COLO668 (cell line): ENCODE measurements around the gene LGALS14.
"Not testable (repeated sequence)": the region's sequence is repeated elsewhere in the genome, so short reads cannot be mapped to it uniquely, and the experiment has no call there.

Source experiments
- DNase-seq: peaks from one replicate; lab custom pipeline; 2025; ENCODE audit not compliant: unreplicated experiment; lab: John Stamatoyannopoulos, UW

Gene LGALS14

GRCh38 chr19:39692822-39693221, 11.5 kb upstream of the LGALS14 start:
- DNase-seq = no peak

DNA sequence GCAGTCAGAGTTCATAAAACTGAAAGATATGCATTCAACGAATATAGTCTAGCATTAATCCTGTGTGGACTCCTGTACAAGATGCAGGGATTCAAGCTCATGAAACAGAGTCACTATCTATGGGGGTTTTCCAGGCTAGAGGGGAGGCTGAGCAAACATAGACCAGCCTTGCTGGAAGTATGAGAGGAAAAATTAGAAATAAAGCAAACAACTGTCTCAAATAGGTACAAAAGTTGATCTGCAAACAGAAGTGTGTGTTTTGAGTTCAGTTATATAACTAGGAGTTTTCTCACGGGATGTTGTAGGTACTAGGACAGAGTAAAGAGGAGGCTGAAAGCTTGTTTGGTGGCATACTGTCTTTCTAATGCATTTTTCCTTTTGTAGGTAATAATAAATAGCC, 8.5 kb upstream of the LGALS14 start:
- DNase-seq = no peak

DNA sequence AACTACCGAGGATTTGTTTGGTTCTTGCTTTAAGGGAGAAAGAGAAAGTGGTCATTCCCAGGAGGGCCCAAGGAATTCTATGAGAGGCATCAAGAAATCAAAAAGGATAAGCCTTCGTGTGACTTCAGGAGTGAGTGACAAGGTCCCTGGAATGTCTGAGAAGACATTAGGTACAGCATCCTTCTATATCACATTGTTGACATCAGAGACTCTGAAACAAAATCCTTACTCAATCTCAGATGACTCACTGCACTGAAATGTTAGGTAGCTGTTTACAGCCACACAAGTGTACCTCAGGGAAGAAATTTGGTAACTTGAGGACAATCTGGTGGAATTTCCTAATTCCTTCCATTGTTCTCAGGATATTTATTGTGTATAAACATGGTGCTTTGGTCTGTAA, 7.9 kb upstream of the LGALS14 start:
- DNase-seq = no peak

DNA sequence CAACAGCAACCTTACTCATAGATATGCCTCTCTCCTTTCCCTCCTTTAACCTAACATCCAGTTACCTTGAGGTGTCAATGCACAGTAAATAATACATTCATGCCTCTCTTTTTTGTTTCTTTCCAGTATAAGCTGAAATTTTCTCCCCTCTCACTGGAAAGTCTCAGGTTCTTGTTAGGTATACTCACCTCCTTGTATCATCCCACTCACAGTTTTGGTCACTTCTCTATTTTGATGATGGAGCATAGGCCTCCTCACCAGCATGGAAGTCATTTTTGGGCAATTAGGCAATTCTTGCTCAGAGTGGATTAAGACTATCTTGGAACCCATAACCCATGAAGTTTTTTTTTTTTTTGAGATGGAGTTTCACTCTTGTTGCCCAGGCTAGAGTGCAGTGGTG, 5.7 kb upstream of the LGALS14 start:
- DNase-seq = no peak

DNA sequence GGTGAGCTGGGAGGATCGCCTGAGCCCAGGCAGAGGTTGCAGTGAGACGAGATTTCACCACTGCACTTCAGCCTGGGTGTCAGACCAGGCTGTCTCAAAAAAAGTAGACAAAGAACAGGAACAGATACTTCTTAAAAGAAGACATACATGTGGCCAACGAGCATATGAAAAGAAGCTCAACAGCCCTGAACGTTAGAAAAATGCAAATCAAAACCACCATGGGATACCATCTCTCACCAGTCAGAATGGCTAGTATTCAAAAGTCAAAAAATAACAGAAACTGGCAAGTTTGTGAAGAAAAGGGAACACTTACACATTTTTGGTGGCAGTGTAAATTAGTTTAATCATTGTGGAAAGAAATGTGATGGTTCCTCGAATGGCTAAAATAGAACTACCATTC, 3.0 kb upstream of the LGALS14 start:
- no peak for DNase-seq

DNA sequence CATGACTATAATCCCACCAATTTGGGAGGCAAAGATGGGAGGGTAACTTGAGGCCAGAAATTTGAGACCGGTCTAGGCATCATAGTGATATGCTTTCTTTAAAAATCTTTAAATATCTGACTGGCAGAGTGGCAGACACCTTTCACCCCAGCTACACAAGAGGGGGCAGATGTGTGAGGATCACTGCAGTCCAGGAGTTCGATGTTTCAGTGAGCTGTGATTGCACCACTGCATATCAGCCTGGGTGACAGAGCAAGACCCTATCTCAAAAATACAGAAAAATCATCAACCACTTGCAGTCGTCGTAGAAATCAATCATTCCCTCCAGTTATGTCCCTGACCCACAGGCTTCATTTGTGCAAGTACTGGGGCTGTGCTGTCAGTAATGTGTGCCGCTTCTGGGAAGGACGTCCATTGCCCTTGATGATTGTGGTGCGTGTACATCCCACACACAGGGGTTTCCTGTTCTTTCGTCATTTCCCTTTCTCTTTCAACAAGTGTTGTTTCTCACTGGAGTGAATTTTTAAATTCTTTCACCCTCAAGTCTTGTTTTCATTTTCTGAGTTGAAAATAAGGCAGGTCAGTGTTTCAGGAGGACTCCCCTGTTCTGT, 1.4 kb downstream of the LGALS14 start:
- DNase-seq = no peak

GRCh38 chr19:39708594-39708993, 4.3 kb downstream of the LGALS14 start:
- no peak for DNase-seq

GRCh38 chr19:39709026-39709872, 5.0 kb downstream of the LGALS14 start:
- DNase-seq = no peak

DNA sequence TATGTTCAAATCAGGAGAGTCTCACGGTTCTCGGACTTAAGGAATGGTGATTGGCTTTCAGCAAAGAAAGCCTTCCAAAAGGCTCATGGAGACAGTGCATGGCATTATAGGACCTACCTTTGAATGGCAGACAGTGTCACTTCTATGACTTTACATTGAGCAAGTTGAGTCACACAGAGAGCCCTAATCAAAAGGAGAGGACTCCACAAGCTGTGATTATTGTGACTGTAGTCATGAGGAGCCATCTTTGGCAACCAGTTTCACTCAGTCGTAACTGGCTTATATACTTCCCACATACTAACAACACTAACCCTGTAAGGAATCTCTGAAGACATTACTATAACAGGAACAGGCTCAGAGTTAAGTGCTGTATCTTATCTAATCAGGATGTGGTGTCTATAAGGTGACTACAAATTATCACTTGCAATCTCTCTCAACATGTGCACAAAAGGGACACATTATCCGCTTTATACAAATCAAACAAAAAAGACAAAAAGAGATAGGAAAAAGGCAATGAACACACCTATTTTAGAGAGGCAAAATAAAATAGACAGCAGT, 6.1 kb downstream of the LGALS14 start:
- DNase-seq = no peak

- not testable (repeated sequence) for DNase-seq
Measured at GRCh38 chr19:39720144-39720543, 15.9 kb downstream of the LGALS14 start.

DNA sequence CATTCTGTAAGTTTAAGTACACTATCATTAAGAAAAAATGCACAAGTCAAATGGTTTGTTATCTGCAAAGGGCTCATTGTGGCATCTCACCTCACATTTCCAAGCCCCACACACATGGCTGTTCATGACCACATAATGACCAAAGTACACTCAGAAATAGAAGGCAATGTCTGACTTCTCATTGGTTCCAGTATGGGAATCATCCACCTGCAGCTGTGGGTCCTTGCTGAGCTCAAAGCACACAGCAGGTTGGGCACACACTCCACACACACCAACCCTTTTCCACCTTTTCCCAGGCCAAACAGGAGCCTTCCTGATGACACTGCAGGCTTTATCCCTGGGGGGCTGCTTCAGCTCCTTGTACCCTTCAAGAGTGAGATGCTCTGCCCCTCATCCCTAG, 21.7 kb downstream of the LGALS14 start:
- DNase-seq = no peak

- DNase-seq = no peak
Measured at GRCh38 chr19:39727070-39727800, 23.0 kb downstream of the LGALS14 start.

DNA sequence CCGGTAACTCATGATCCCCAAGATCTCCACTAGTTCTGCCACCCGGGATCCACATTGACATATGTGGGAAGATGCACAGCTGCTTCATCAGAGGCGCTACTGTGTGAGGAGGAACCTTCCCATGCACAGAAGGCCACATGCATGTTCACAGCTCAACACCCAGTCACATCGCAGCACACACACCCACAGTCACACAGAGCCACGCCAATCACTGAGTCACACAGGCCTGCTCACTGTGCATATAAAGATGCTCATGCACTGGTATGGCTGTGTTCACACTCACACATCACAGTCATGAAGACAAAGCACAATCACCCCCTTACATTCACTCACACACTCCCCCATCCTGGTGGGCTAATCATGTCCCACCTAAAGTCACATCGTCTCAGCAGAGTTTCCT, 23.8 kb downstream of the LGALS14 start:
- DNase-seq = no peak

DNA sequence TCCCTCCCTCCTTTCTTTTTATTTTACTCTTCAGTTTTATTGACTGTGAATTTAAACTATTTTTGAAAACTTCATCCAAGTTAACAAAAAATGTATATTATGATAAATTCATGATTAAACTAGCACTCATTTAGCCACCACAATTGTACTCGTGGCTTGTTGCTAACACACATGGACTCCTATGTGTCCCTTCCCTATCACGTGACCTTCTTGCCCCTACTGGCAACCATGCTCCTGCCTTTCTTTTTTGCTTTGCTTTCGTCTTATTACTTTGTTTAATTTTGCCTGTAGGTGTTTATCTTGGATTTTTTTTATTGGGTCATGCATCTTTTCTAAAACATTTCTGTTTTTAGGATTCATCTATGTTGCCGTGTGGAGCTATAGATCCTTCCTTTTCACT, 25.3 kb downstream of the LGALS14 start:
- no peak for DNase-seq

DNA sequence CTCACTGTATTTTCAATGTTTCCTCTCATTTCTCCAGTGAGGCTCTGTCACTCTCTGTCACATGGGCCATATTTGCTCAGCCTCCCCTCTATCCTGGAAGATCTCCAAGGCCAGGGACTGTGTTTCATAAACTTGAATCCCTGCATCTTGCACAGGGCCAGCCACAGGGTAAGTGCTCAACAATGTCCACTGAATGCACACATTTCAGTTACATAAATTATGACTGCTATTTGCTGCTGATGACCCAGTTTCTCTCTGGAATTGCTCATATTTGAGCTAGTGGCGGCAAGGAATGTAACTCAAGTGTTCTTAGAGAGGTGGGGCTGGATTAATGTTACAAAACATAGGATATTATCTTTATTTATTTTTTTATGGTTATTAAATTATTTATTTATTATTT, 27.4 kb downstream of the LGALS14 start:
- DNase-seq = no peak

DNA sequence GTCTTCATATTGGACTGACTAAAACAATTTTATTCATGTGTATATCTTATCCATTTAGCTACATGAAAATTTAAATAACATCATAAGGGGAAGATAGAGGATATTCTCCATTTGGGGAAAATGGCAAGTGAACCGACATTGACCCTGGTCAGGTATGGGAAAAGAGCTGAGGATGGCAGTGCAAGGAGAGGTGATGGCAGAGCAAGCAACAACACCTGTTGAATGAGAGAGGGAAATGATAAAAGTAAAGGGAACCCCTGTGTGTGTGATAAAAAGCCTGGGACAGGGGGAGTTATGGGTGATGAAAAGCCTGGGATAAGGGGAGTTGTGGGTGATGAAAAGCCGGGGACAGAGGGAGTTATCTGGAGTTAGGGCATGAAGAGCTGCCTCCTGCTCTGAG, 29.6 kb downstream of the LGALS14 start:
- DNase-seq = no peak

DNA sequence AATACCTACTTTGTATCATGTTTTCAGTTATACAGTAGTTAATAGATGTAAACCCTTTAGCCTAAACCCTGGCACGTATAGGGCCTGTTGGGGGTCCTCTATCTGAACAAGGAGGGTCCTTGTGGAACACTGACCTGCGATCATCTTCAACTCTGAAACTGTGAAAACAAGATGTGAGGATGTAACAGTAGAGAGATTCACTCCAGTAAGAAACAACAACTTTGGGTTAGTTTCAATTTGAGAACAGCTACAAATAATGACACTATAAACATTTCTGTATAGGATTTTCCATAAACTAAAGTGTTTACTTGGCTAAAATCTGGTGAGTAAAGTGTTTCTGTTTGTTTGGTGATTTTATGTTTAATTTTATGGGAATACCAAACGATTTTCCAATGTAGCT, 31.4 kb downstream of the LGALS14 start:
- no peak for DNase-seq

GRCh38 chr19:39736088-39736487, 31.8 kb downstream of the LGALS14 start:
- no peak for DNase-seq

- no peak for DNase-seq
Measured at GRCh38 chr19:39737351-39737750, 33.1 kb downstream of the LGALS14 start.

DNA sequence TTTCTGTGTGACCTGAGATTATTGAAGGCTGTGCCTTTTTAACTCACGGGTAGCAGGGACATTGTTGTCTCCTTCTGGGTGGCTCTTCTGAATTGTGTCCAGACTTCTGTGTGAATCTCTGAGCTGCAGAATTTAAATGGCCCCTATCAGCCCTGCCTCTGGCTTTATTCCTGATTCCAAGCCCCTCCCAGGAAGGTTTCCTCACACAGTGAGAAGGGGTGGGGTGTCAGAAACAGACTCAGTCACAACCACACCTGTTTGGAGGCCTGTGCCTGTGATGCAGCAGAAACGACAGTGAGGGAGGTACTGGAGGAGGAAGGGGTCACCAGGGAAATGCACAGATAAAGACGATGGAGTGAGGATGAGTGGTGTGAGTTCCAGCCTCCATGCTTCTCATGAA, 33.6 kb downstream of the LGALS14 start, which contains the start of gene CLC:
CLC (minus strand) TSS at position 139 of the 400 bp plus-strand sequence; CDS start at position 62, 77 bp downstream.
- no peak for DNase-seq

- no peak for DNase-seq
Measured at GRCh38 chr19:39738814-39739213, 34.5 kb downstream of the LGALS14 start.

DNA sequence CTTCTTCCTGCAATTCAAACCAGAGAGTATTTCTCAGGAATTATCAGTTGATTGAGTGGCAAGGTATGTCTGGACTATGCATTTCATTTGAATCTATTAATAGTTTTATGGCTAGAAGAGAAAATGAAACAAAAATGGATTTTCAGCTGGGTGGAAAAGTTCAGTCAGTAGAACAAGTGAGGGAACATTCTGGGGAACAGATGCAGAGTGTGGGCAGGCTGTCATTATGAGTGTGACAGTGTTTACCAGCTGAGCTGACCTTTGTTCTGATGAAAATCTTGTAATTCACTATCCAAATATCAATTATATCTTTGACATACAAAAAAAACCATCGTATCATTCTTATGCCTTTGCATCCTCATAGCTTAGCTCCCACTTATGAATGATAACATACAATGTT, 36.1 kb downstream of the LGALS14 start:
- no peak for DNase-seq
